Muscle layer of colon (tissue), 2 donors: ENCODE data around the gene ADAR.

Experiments used
- H3K27ac ChIP-seq: one replicate; pipeline ENCODE4 v1.7.0; 2013; ENCODE audit warnings: low read depth, mild to moderate bottlenecking, low read length, moderate library complexity
- H3K27me3 ChIP-seq, 2 donors: one replicate each; pipeline ENCODE4 v1.7.0; 2013; ENCODE audit warnings: low read length in 2 of 2, mild to moderate bottlenecking in 2 of 2; ENCODE audit not compliant: insufficient read depth in 2 of 2, control insufficient read depth in 1 of 2
- H3K36me3 ChIP-seq: one replicate; pipeline ENCODE4 v1.7.0; 2013; ENCODE audit warnings: mild to moderate bottlenecking, low read length; ENCODE audit not compliant: insufficient read depth
- H3K4me1 ChIP-seq: one replicate; pipeline ENCODE4 v1.7.0; 2013; ENCODE audit warnings: mild to moderate bottlenecking, low read length; ENCODE audit not compliant: insufficient read depth
- H3K4me3 ChIP-seq, 2 donors: one replicate each; pipeline ENCODE4 v1.7.0; 2013; ENCODE audit warnings: low read length in 2 of 2, low read depth in 1 of 2, mild to moderate bottlenecking in 1 of 2, moderate library complexity in 1 of 2
- H3K9ac ChIP-seq: one replicate; pipeline ENCODE4 v1.7.0; 2013; ENCODE audit warnings: low read length
- H3K9me3 ChIP-seq: one replicate; pipeline ENCODE4 v1.7.0; 2013; ENCODE audit warnings: mild to moderate bottlenecking, low read length
- donor health status: abdominal sarcoma.
- donor health status: Adenocarcinoma of cecum.

Gene ADAR

GRCh38 chr1:154614247-154614646 lies 6.3 kb upstream of the ADAR start:
- no peaks in the 10 kb centered on the region for H3K36me3 ChIP-seq
- H3K9me3 ChIP-seq: no peaks in the 10 kb centered on the region
- H3K27me3 ChIP-seq: no peaks in the 10 kb centered on the region
- H3K4me1 ChIP-seq: peaks cover 7% of the 10 kb centered on the region
- no peak overlapping the region for H3K9ac ChIP-seq
- H3K27ac ChIP-seq: no peak overlapping the region
- H3K4me3 ChIP-seq: no peak overlapping the region

- Histone ChIP-seq H3K27me3 (no peaks in the 10 kb centered on the region), H3K4me3 (no peak overlapping the region), H3K4me1 (peaks cover 11% of the 10 kb centered on the region), H3K9me3 (no peaks in the 10 kb centered on the region), H3K27ac (no peak overlapping the region), H3K36me3 (no peaks in the 10 kb centered on the region), H3K9ac (no peak overlapping the region)
These were observed 3.3 kb upstream of the ADAR start for GRCh38 chr1:154611150-154611862.

DNA sequence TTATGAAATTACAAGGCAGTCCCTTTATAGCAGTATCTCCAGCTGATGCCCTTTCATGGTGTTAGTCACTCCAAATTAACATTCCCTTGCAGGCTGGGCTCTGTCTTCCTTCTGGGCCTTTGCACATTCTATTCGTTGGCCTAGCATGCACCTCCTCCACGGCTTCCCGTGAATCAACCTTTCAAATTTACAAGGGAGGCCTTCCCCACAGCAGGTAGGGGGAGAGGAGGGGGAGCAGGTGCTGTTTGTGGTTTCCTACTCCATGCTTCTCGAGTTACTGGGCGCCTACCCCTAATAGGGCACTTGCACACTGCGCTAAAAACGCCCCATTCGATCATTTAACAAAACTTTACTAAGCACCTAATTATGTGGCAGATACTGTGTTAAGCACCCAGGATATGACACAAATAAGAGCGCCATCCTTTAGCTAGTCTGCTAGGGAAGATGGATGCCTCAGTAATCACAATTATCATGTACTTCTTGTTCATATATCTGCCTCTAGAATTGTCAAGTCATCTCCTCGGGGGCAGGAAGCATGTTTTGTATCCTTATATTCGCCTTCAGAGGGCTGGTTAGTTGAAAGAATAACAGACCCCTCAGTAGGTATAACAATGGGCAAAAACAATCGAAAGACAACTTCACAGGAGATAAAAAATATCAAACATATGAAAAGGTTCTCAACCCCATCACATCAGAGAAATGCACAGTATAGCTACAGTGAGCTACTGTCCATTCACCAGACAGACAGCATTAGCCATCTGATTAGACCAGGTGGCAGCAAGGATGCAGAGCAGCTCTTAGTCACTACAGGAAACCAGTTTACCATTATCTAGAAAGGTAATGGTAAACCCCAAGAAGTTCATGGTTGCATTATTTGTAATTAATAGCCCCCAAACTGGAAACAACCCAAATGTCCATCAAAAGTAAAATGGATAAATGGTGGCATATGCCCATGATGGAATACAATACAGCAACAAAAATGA lies 1.7 kb upstream of the ADAR start:
- Histone ChIP-seq H3K9ac (no peak overlapping the region), H3K27ac (no peak overlapping the region), H3K27me3 (no peaks in the 10 kb centered on the region), H3K9me3 (no peaks in the 10 kb centered on the region), H3K4me1 (peaks cover 24% of the 10 kb centered on the region), H3K4me3 (no peak overlapping the region), H3K36me3 (no peaks in the 10 kb centered on the region)

GRCh38 chr1:154608397-154609270 lies 648 bp upstream of the ADAR start:
- Histone ChIP-seq H3K36me3 (no peaks in the 10 kb centered on the region), H3K27me3 (no peaks in the 10 kb centered on the region), H3K4me1 (peaks cover 32% of the 10 kb centered on the region), H3K9me3 (no peaks in the 10 kb centered on the region), H3K27ac (peak overlapping the region; percentile 97), H3K9ac (peak overlapping the region; percentile 84), H3K4me3 (peak overlapping the region; percentile 96)

DNA sequence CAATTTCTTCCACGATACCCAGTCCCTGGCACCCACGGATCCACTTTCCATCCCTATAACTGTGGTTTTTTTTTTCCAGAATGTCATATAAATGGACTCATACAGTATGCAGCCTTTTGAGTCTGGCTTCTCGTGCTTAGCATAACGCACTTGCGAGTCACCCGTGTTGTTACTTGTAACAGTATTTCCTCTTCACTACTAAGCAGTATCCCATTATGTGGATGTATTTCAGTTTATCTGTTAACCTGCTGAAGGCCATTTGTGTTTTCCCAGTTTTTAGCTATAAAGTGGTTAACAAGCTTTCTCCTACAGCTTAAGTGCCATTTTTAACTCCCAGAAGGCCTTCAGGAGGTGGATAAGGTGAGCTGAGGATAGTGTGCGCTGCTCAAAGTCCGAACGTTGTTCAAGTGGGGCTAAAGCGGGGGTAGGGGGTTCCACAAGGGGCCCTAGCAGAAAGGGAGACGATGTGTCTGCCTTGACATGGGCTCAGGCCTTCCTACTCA lies 829 bp downstream of the ADAR start:
- peak overlapping the region; percentile 97 for H3K27ac ChIP-seq
- H3K27me3 ChIP-seq: no peaks in the 10 kb centered on the region
- H3K4me1 ChIP-seq: peaks cover 44% of the 10 kb centered on the region
- H3K4me3 ChIP-seq: peak overlapping the region; percentile 96
- peak overlapping the region; percentile 84 for H3K9ac ChIP-seq
- no peaks in the 10 kb centered on the region for H3K9me3 ChIP-seq
- H3K36me3 ChIP-seq: peaks cover 5% of the 10 kb centered on the region

DNA sequence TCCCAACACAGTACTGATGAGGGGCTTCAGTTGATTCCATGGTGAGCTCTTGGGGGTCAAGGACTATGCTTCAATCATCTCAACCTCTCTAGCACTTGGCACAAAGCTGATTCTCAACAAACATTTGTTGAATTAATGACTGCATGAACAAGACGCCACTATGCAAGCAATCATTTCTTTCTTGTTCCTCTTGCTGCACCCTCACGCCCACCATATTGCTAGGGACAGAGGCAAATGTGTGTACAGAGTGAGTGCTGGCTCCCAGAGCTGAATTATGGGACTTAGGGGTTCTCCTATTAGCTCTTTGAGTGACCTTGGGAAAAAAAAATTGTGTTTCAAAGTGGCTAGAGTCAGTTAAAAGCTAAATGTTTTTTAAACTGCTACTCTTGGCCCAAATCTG lies 2.5 kb downstream of the ADAR start:
- H3K36me3 ChIP-seq: peaks cover 20% of the 10 kb centered on the region
- no peak overlapping the region for H3K27ac ChIP-seq
- no peak overlapping the region for H3K9ac ChIP-seq
- H3K9me3 ChIP-seq: no peaks in the 10 kb centered on the region
- no peaks in the 10 kb centered on the region for H3K27me3 ChIP-seq
- H3K4me1 ChIP-seq: peaks cover 44% of the 10 kb centered on the region
- H3K4me3 ChIP-seq: no peak overlapping the region

DNA sequence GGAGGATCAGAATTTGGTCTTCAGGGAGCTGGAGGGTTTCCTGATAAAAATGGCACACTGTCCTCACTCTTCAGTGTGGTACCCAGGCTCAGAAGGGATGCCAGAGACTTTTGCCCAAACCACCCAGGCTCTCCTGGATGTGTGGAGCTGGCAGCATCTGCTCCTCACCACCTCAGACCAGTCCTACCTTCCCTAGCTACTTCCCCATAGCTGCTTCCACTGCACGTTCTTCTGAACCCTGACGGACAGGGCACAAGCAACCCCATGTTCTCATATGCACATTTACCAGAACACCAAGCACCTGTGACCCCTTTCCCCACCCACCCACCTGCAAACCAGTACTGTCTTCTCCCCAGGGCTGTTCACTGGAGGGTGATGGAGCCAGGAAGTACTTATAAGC lies 4.7 kb downstream of the ADAR start:
- H3K27ac ChIP-seq: no peak overlapping the region
- H3K4me1 ChIP-seq: peaks cover 36% of the 10 kb centered on the region
- no peaks in the 10 kb centered on the region for H3K27me3 ChIP-seq
- no peaks in the 10 kb centered on the region for H3K9me3 ChIP-seq
- H3K4me3 ChIP-seq: no peak overlapping the region
- no peak overlapping the region for H3K9ac ChIP-seq
- peaks cover 33% of the 10 kb centered on the region for H3K36me3 ChIP-seq

- Histone ChIP-seq H3K4me1 (peaks cover 20% of the 10 kb centered on the region), H3K9ac (no peak overlapping the region), H3K27me3 (no peaks in the 10 kb centered on the region), H3K27ac (no peak overlapping the region), H3K36me3 (peaks cover 63% of the 10 kb centered on the region), H3K9me3 (no peaks in the 10 kb centered on the region), H3K4me3 (no peak overlapping the region)
These were observed 8.3 kb downstream of the ADAR start for GRCh38 chr1:154599658-154600057.

- Histone ChIP-seq H3K4me3 (no peak overlapping the region), H3K36me3 (peaks cover 68% of the 10 kb centered on the region), H3K4me1 (peaks cover 17% of the 10 kb centered on the region), H3K9ac (no peak overlapping the region), H3K9me3 (no peaks in the 10 kb centered on the region), H3K27ac (no peak overlapping the region), H3K27me3 (no peaks in the 10 kb centered on the region)
These were observed 8.9 kb downstream of the ADAR start for GRCh38 chr1:154598871-154599635.

DNA sequence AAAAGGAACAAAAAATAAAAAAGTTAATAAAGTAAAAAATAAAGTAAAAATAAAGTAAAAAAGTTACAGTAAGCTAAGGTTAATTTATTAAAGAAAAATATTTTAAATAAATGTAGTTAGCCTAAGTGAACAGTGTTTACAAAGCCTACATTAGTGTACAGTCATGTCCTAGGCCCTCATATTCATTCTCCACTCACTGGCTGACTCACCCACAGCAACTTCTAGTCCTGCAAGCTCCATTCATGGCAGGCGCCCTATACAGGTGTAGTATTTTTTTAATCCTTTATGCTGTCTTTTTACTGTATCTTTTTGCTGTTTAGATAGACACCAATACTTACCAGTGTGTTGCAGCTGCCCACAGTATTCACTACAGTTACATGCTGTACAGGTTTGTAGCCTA lies 12.4 kb downstream of the ADAR start:
- H3K4me1 ChIP-seq: no peaks in the 10 kb centered on the region
- no peaks in the 10 kb centered on the region for H3K27me3 ChIP-seq
- no peak overlapping the region for H3K27ac ChIP-seq
- H3K9me3 ChIP-seq: no peaks in the 10 kb centered on the region
- no peak overlapping the region for H3K9ac ChIP-seq
- H3K4me3 ChIP-seq: no peak overlapping the region
- H3K36me3 ChIP-seq: peaks cover 72% of the 10 kb centered on the region
